Left renal cortex interstitium (tissue), 4 donors: ENCODE results near the gene PTPA. TPM values are rescaled to one million over a fixed set of nuclear protein-coding genes. Genes with fewer than 3 reads are reported as not detected.
"Not testable (repeated sequence)": the region's sequence is repeated elsewhere in the genome, so short reads cannot be mapped to it uniquely, and the experiment has no call there.

Source experiments
- DNase-seq, 4 donors: peaks; one replicate each; pipeline ENCODE4 v3.0.0-alpha.2; 2013; ENCODE audit warnings: low read depth in 4 of 4, low spot score in 2 of 4, missing footprints in 1 of 4
- polyA plus RNA-seq, 4 donors: library from polyadenylated mRNA; unstranded; fragments of 120-200 nt; gene quantifications; one replicate each; pipeline ENCODE4 v1.2.1, GENCODE V29; 2013; ENCODE audit not compliant: insufficient read length in 4 of 4

The PTPA gene
- polyA plus RNA-seq, 4 donors = 112 to 138 (median 123) TPM

GRCh38 chr9:129150672-129151211 lies 39.5 kb downstream of the PTPA start:
- DNase-seq = no peak

- no peak for DNase-seq
Measured at GRCh38 chr9:129151469-129151868, 40.3 kb downstream of the PTPA start.

GRCh38 chr9:129154866-129155477 lies 43.8 kb downstream of the PTPA start:
- no peak for DNase-seq

GRCh38 chr9:129156163-129156562 lies 44.9 kb downstream of the PTPA start:
- DNase-seq = no peak

- no peak for DNase-seq
Measured at GRCh38 chr9:129160712-129161533, 49.7 kb downstream of the PTPA start.

- no peak for DNase-seq
Measured at GRCh38 chr9:129161534-129161837, 50.3 kb downstream of the PTPA start.

GRCh38 chr9:129162497-129163197 lies 51.4 kb downstream of the PTPA start:
- no peak for DNase-seq

- DNase-seq = not testable (repeated sequence)
Measured at GRCh38 chr9:129163198-129163670, 52.0 kb downstream of the PTPA start.

- no peak for DNase-seq
Measured at GRCh38 chr9:129163753-129164152, 52.5 kb downstream of the PTPA start.

GRCh38 chr9:129164246-129164930 lies 53.2 kb downstream of the PTPA start:
- no peak for DNase-seq

GRCh38 chr9:129165198-129165597 lies 54.0 kb downstream of the PTPA start:
- DNase-seq = no peak

- DNase-seq = no peak
Measured at GRCh38 chr9:129166623-129167557, 55.7 kb downstream of the PTPA start.

GRCh38 chr9:129170229-129170628 lies 59.0 kb downstream of the PTPA start:
- DNase-seq = no peak

GRCh38 chr9:129171993-129172751 lies 61.0 kb downstream of the PTPA start:
- DNase-seq = no peak

- DNase-seq = no peak
Measured at GRCh38 chr9:129172816-129173215, 61.6 kb downstream of the PTPA start.

- no peak for DNase-seq
Measured at GRCh38 chr9:129173296-129174101, 62.3 kb downstream of the PTPA start.

- DNase-seq = peak in 1 of 4 donors; percentile 88
Measured at GRCh38 chr9:129174102-129174723, 63.0 kb downstream of the PTPA start.
